GM23338 (cell line): Measurements from ENCODE around the gene KNTC1. TPM values are rescaled to one million over a fixed set of nuclear protein-coding genes. Genes with fewer than 3 reads are reported as not detected.

Source experiments
- ATAC-seq: fragments of 200-7000 bp; cut with Tn5 transposase; 3 replicates; pipeline ENCODE4 v1.9.1; 2020
- DNase-seq: peaks from one replicate; pipeline ENCODE4 v3.0.0-alpha.2; 2015; ENCODE audit warnings: low spot score
- H2AFZ ChIP-seq: fragments of 200-600 bp; sonication (generic); 2 replicates; pipeline ENCODE4 v1.8.0; 2016; ENCODE audit warnings: antibody characterized with exemption, mild to moderate bottlenecking, moderate library complexity
- H3F3A ChIP-seq: fragments of 200-600 bp; sonication (generic); replicated peaks from 2 replicates; pipeline ENCODE4 v1.8.0; 2017; ENCODE audit warnings: antibody characterized with exemption, mixed run types, low read depth
- H3K27ac ChIP-seq: fragments of 200-600 bp; sonication (generic); 2 replicates; pipeline ENCODE4 v1.6.1; 2016; ENCODE audit warnings: low read depth
- H3K27me3 ChIP-seq: fragments of 200-600 bp; sonication (generic); 2 replicates; pipeline ENCODE4 v1.8.0; 2016; ENCODE audit warnings: mild to moderate bottlenecking, mixed run types, moderate library complexity; ENCODE audit not compliant: insufficient read depth
- H3K36me3 ChIP-seq: fragments of 200-600 bp; sonication (generic); 2 replicates; pipeline ENCODE4 v1.8.0; 2016; ENCODE audit warnings: mild to moderate bottlenecking; ENCODE audit not compliant: insufficient read depth
- H3K4me1 ChIP-seq: fragments of 200-600 bp; sonication (generic); 2 replicates; pipeline ENCODE4 v1.8.0; 2016; ENCODE audit warnings: mild to moderate bottlenecking, moderate library complexity; ENCODE audit not compliant: insufficient read depth
- H3K4me2 ChIP-seq: fragments of 200-600 bp; sonication (generic); 2 replicates; pipeline ENCODE4 v1.7.1; 2017; ENCODE audit warnings: mixed run types
- H3K4me3 ChIP-seq: fragments of 200-600 bp; sonication (generic); 2 replicates; pipeline ENCODE4 v1.6.1; 2016; ENCODE audit warnings: mixed run types
- H3K79me2 ChIP-seq: fragments of 200-600 bp; sonication (generic); replicated peaks from 2 replicates; pipeline ENCODE4 v1.8.0; 2017; ENCODE audit warnings: mild to moderate bottlenecking; ENCODE audit not compliant: insufficient read depth
- H3K9me2 ChIP-seq: fragments of 200-600 bp; sonication (generic); 2 replicates; pipeline ENCODE4 v1.8.0; 2017; ENCODE audit not compliant: insufficient read depth
- H4K20me1 ChIP-seq: fragments of 200-600 bp; sonication (generic); replicated peaks from 2 replicates; pipeline ENCODE4 v1.8.0; 2017; ENCODE audit warnings: mild to moderate bottlenecking; ENCODE audit not compliant: insufficient read depth
- H3K27ac Mint-ChIP-seq: 2 replicates; pipeline ENCODE4 v1.8.0; 2020; ENCODE audit warnings: inconsistent platforms, mild to moderate bottlenecking, moderate library complexity, mixed read lengths
- H3K27me3 Mint-ChIP-seq: 3 replicates; pipeline ENCODE4 v1.8.0; 2022; ENCODE audit warnings: low read depth, mild to moderate bottlenecking, moderate library complexity, mixed read lengths, inconsistent platforms; ENCODE audit not compliant: insufficient read depth, poor library complexity
- H3K36me3 Mint-ChIP-seq: 3 replicates; pipeline ENCODE4 v1.8.0; 2021; ENCODE audit warnings: low read depth, mild to moderate bottlenecking, inconsistent platforms, moderate library complexity, mixed read lengths
- H3K4me1 Mint-ChIP-seq: 3 replicates; pipeline ENCODE4 v1.8.0; 2020; ENCODE audit warnings: mild to moderate bottlenecking, inconsistent platforms, mixed read lengths
- H3K4me3 Mint-ChIP-seq: 3 replicates; pipeline ENCODE4 v1.8.0; 2021; ENCODE audit warnings: moderate library complexity, mild to moderate bottlenecking, inconsistent platforms, mixed read lengths
- H3K9me3 Mint-ChIP-seq: 3 replicates; pipeline ENCODE4 v1.8.0; 2020; ENCODE audit warnings: moderate library complexity, mild to moderate bottlenecking, inconsistent platforms, mixed read lengths
- CTCF ChIP-seq, 2 experiments: fragments of 200-600 bp in 1 of 2; sonication (generic) in 1 of 2; conservative IDR thresholded peaks; 2 replicates each; pipeline versions ENCODE4 v1.5.1 to v1.6.1; 2016 to 2017; ENCODE audit warnings: antibody characterized with exemption in 2 of 2, low read depth in 2 of 2, mild to moderate bottlenecking in 2 of 2, moderate library complexity in 1 of 2
- EZH2 ChIP-seq: fragments of 200-600 bp; sonication (generic); IDR thresholded peaks from one replicate; pipeline ENCODE4 v1.8.0; 2017; ENCODE audit warnings: antibody characterized with exemption, mild to moderate bottlenecking, low read depth; ENCODE audit not compliant: unreplicated experiment
- EZH2phosphoT487 ChIP-seq: fragments of 200-600 bp; sonication (generic); IDR thresholded peaks from one replicate; pipeline ENCODE4 v1.8.1; 2018; ENCODE audit warnings: antibody characterized with exemption; ENCODE audit not compliant: unreplicated experiment
- JUNB ChIP-seq: IDR thresholded peaks from one replicate; pipeline ENCODE4 v1.6.1; 2016; ENCODE audit warnings: antibody characterized with exemption; ENCODE audit not compliant: unreplicated experiment
- NANOG ChIP-seq: IDR thresholded peaks from 2 replicates; pipeline ENCODE4 v1.6.1; 2016; ENCODE audit warnings: antibody characterized with exemption, borderline replicate concordance
- POLR2AphosphoS5 ChIP-seq: IDR thresholded peaks from 2 replicates; pipeline ENCODE4 v1.6.1; 2016; ENCODE audit warnings: antibody characterized with exemption, low read depth
- REST ChIP-seq: IDR thresholded peaks from one replicate; pipeline ENCODE4 v1.6.1; 2018; ENCODE audit warnings: antibody characterized with exemption; ENCODE audit not compliant: unreplicated experiment
- STAT1 ChIP-seq: IDR thresholded peaks from one replicate; pipeline ENCODE4 v1.6.1; 2016; ENCODE audit warnings: antibody characterized with exemption; ENCODE audit not compliant: unreplicated experiment
- ZNF331 ChIP-seq: fragments of 250-450 bp; sonication (Bioruptor Pico); IDR thresholded peaks from 2 replicates; pipeline ENCODE4 v1.5.0; 2020; ENCODE audit warnings: low read depth, mild to moderate bottlenecking, moderate library complexity
- ZNF462 ChIP-seq: fragments of 250-450 bp; sonication (Bioruptor Pico); IDR thresholded peaks from 2 replicates; pipeline ENCODE4 v1.5.0; 2020; ENCODE audit warnings: mild to moderate bottlenecking, moderate library complexity
- polyA plus RNA-seq: library from polyadenylated mRNA; unstranded; fragments of >200 nt; fragmentation: Nextera tagmentation; extraction: Ambion mirVana; gene quantifications from 2 replicates; pipeline ENCODE4 v1.2.1, GENCODE V29; 2016
- total RNA-seq: library from RNA; depleted of rRNA; stranded (reverse); fragments of >200 nt; shearing (Covaris generic); gene quantifications from 2 replicates; pipeline ENCODE4 v1.2.3, GENCODE V29; 2014

The KNTC1 gene
- total and polyA plus RNA-seq, 2 experiments from 2014 or later: 55.2 to 98.0 TPM

GRCh38 chr12:122665349-122665748, 138.3 kb downstream of the KNTC1 start:
- TF ChIP-seq ZNF331 (CRISPR knock-in tag) (no peak), EZH2 (no peak), REST (no peak), CTCF (conservative IDR thresholded peaks at IDR 0.05; ENCODE audit: low read depth in 2 of 2) (no peak), POLR2AphosphoS5 (no peak), ZNF462 (no peak), STAT1 (no peak), JUNB (no peak), EZH2phosphoT487 (no peak), NANOG (no peak)
- H3F3A ChIP-seq: no peaks in the 10 kb centered on the region
- no peak overlapping the region for H3K4me3 ChIP-seq
- H3K36me3 Mint-ChIP-seq: no peaks in the 10 kb centered on the region
- no peaks in the 10 kb centered on the region for H3K79me2 ChIP-seq
- ATAC-seq (no peak), DNase-seq (no peak)
- H3K27me3 ChIP-seq: no peaks in the 10 kb centered on the region
- no peaks in the 10 kb centered on the region; the same call in 1 of the 2 replicates for H4K20me1 ChIP-seq
- no peaks in the 10 kb centered on the region for H3K9me2 ChIP-seq
- no peaks in the 10 kb centered on the region; the same call in 2 of the 3 replicates for H3K4me1 Mint-ChIP-seq
- H3K27ac Mint-ChIP-seq: no peak overlapping the region
- H2AFZ ChIP-seq: no peak overlapping the region
- H3K9me3 Mint-ChIP-seq: no peaks in the 10 kb centered on the region
- H3K27ac ChIP-seq: no peak overlapping the region
- H3K36me3 ChIP-seq: no peaks in the 10 kb centered on the region
- H3K27me3 Mint-ChIP-seq: peaks cover 4% of the 10 kb centered on the region
- no peak overlapping the region for H3K4me2 ChIP-seq
- no peaks in the 10 kb centered on the region for H3K4me1 ChIP-seq
- H3K4me3 Mint-ChIP-seq: no peak overlapping the region
